GM19455 (cell line): ENCODE measurements around the gene SELENOO.

ENCODE experiments used
- ATAC-seq: cut with Tn5 transposase; IDR thresholded peaks from one replicate; pipeline ENCODE4 v1.9.1; 2021; ENCODE audit not compliant: unreplicated experiment

The SELENOO gene

GRCh38 chr22:50171965-50172421 lies 28.8 kb upstream of the SELENOO start:
- no peak for ATAC-seq

DNA sequence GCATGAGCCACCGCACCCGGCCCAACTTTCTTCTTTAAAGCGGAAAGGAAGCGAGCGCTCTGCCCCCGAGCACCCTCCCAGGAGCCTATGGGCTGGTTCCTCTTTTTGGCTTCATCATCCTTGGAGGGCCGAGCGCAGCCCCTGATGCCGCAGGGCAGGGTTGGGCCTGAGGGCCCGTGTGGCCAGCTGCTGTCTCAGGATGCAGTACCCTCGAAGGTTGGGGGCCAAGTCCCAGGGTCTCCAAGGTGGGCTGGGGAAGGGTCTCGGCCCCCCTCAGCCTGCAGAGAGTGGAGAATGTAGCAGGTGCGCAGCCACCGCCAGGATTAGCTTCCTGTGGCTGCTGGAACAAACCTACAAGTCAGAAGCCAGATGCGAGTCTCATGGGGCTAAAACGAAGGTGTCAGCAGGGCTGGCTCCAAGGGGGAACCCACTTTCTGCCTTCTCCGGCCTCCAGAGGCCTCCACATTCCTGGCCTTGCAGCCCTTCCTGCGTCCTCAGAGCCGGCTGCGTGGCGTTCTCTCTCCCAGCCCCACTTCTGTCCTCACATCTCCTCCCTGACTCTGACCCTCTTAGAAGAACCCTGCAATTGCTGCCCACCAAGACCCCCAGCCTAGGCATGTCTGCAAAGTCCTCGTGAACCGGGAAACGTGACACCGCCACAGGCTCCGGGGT lies 27.4 kb upstream of the SELENOO start:
- no peak for ATAC-seq

DNA sequence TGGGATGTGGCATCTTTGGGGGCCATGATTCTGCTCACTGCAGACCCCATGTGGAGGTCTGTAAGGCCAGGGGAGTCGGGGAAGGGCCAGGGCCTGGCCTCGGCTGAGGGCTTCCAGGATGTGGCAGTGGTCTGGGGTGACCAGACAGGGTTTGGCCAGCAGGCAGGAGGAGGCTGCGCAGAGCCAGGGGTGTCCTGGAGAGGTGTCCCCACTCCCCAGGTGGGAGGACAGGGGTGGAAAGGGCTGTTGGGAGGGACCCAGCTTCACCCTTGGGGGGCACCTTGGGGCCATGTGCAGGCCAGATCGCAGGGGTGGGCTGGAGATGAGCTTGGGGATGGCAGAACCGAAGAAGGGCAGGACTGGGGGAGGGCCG lies 26.8 kb upstream of the SELENOO start:
- ATAC-seq: no peak

DNA sequence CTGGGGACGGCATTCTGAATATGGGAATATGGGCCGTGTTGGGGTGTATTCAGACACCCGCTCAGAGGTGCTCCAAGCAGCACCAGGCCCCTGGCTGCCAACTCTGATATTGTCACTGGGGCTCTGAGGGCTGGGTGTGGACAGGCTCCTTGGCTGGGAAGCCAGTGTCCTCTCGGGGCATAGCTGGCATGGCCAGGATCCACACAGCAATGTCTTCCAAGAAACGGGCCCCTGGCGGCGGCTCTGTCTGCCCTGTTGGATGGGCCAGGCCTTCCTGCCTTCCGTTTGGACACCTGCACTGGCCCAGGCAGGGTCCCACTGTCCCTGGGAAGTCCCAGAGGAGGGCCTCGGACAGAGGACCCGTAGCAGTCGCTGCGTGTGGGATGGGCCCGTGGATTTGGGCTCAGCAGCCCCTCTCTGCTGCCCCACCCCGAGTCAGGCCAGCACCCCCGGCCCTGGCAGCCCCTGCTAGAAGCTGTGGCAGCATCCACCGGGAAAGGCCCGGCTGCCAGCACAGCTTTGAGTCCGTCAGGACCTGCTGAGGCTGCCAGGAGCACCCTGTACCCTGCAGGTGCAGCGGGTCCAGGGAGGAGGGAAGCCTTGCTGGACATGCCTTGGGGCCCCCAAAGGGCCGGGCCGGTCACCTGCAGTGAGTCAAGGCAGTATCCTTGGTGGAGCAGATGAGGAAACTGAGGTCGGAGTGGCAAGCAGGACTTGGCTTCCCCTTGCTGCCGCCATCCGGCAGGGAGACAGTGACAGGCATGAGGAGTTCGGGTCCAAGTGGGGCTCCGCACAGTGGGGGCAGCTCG lies 26.2 kb upstream of the SELENOO start:
- ATAC-seq: no peak

GRCh38 chr22:50175191-50175461 lies 25.7 kb upstream of the SELENOO start:
- ATAC-seq: no peak

DNA sequence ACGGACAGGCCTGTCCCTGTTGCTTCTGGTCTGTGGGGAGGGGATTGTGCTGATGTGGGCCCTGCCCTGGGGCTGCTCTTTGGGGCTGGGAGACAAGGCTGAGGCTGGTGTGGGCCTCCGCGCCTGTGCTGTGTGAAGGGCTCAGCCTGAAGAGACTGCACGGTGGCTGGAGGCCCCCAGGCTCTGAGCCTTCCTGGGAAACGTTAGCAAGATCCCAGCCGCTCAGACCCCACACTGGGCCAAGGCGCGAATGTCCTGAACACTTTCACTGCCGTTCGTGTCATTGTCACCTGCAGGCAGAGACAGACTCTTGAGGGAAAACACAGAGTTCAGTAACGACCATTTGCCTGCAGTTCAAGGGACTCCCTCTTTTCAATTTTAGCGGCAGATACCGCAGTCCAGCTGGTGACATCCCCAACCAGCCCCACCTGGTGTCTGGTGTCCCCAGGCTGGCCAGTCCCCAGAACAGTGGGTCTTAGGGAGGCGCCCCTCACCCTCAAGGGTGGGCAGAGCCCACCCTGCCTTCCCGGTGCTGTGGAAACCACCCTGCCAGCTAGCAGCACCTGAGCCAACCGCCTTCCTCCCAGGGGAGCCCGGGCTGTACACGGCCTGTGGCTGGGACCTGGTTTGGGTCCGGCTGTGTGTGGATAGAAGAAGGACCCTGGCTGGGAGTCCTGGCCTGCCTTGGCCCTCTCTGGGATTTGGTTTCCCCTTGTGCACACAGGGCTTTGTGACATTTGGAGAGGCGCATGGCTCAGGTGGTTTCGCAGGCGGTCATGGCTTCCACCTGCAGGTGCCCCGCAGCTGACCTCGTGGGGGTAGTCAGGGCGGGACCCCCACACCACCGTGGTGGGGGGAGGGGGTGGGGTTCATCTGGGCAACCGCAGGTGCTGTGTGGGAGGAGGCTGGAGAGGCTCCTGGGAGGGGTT lies 24.6 kb upstream of the SELENOO start:
- no peak for ATAC-seq

GRCh38 chr22:50176850-50177536 lies 23.8 kb upstream of the SELENOO start:
- ATAC-seq: no peak

DNA sequence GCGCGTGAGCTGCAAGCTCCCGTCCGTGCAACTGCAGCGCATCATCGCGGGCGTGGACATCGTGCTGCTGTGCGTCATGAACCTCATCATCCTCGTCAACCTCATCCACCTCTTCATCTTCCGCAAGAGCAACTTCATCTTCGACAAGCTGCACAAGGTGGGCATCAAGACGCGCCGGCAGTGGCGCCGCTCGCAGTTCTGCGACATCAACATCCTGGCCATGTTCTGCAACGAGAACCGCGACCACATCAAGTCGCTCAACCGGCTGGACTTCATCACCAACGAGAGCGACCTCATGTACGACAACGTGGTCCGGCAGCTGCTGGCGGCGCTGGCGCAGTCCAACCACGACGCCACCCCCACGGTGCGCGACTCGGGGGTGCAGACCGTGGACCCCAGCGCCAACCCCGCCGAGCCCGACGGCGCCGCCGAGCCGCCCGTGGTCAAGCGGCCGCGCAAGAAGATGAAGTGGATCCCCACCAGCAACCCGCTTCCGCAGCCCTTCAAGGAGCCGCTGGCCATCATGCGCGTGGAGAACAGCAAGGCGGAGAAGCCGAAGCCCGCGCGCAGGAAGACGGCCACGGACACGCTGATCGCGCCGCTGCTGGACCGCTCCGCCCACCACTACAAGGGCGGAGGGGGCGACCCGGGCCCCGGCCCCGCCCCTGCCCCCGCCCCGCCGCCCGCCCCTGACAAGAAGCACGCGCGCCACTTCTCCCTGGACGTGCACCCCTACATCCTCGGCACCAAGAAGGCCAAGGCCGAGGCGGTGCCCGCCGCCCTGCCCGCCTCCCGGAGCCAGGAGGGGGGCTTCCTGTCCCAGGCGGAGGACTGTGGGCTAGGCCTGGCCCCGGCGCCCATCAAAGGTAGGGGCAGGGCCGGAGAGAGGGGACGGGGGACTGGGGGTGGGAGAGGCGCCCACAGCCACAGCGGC lies 23.0 kb upstream of the SELENOO start:
- no peak for ATAC-seq

GRCh38 chr22:50178471-50178864 lies 22.3 kb upstream of the SELENOO start:
- no peak for ATAC-seq

DNA sequence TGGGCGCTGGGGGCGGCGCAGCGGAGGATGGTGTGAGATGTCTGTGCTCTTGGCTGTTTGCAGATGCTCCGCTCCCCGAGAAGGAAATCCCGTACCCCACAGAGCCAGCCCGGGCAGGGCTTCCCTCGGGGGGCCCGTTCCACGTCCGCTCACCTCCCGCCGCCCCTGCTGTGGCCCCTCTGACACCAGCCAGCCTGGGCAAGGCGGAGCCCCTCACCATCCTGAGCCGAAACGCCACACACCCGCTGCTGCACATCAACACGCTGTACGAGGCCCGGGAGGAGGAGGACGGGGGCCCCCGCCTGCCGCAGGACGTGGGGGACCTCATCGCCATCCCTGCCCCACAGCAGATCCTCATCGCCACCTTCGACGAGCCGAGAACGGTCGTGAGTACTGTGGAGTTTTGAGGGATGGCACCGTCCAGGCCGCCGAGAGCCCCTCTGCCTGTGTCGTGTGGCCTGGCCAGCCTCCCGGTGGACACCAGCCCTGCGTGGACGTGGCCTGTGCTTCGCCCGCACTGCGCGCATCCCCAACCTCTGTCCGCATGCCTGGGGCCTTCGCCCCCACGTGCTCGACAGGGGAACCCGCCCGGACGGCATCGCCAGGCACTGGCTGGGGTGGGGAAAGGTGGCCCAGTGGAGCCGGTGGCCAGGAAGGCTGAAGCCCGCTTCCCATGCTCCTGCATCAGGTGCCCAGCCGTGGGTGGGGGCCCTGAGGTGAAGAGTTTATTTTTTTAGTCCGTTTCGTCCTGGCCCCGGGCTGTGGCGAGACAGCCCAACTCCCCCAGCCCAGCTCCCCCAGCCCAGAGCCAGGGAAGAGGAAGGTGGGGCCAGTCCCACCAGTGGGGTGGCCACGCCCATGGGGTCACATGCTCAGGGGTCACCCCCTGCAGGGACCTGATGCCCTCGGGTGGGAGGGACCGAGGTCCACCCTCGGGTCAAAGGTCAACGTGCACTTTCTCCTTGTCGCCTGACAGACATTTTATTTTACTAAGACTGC lies 21.6 kb upstream of the SELENOO start:
- ATAC-seq: no peak

GRCh38 chr22:50179937-50180726 lies 20.7 kb upstream of the SELENOO start:
- no peak for ATAC-seq

GRCh38 chr22:50180727-50181521 lies 19.9 kb upstream of the SELENOO start:
- ATAC-seq: no peak

DNA sequence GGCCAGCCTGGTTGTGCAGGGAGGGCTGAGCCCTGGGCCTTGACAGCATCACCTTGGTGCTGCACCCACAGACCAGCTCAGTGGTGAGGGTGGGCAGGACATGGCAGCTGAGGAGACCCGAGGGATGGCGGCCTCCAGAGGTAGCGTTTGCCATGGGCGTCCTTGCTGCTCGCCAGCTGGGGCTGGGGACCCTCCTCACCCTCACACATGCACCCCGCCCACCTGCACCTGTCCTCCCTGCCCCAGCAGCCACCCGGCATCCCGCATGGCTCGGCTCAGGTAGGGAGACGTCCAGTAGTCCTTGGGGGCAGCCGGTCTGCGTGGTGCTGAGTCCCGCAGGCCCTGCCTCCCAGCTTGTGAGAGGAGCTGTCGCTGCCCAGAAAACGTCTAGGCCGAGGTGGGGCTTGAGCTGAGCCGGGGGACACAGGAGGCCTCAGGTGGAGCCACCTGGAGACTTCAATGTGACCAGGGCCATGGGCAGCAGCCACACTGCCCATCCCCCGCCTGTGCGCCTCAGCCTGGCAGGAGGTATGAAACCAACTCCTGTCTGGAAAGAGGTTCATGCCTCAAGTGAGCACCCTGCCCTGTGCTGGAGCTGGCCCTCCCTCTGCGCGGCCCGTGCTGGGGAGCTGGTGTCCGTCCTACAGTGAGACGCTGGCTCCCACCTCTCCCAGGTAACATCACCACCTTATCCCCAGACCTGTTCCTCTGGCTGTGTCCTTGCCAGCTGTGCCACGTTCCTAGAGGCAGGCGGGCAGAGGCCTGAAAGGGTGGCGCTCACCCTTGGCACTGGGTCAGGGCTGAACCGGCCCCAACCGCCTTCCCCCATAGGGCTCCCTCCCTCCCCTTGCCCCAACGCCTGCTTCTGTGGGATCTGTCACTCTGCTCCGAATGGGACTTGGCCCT lies 18.4 kb upstream of the SELENOO start:
- no peak for ATAC-seq

GRCh38 chr22:50183141-50183971 lies 17.5 kb upstream of the SELENOO start:
- no peak for ATAC-seq
